ENCODE measurements around the gene SPTBN4. TPM values are rescaled to one million over a fixed set of nuclear protein-coding genes. Genes with fewer than 3 reads are reported as not detected.

The SPTBN4 gene
- polyA plus RNA-seq, 1 donor = 3.4 TPM

DNA sequence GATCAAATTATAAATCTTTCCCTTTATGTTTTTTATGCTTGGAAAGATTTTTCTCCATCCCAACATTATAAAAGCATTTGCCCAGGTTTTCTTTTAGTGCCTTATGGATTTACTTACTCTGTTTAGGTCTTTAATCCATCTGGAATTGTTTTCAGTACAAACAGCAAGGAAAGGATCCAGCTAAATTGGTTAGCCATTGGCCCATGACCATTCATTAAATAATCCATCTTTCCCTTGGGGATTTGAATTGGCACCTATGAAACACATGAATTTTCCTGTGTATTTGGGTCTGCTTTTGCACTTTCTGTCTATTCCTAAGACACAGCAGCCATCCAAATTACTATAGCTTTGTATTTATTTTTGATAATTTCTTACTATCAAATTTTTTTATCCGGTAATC, 81.0 kb downstream of the SPTBN4 start:
- Histone ChIP-seq H3K4me3 (ENCODE audit: low read length) (no peak overlapping the region), H3K9me3 (ENCODE audit: control insufficient read depth, low read depth, low read length) (no peaks in the 10 kb centered on the region), H3K36me3 (ENCODE audit: control insufficient read depth, insufficient read depth, low read length) (no peaks in the 10 kb centered on the region), H3K4me1 (ENCODE audit: control insufficient read depth, insufficient read depth, low read length) (peaks cover 2% of the 10 kb centered on the region), H3K27ac (ENCODE audit: low read length) (no peak overlapping the region), H3K27me3 (ENCODE audit: control insufficient read depth, insufficient read depth, low read length) (peaks cover 10% of the 10 kb centered on the region)
- 100% methylated on average over 1 of the region's 1 CpG for WGBS (ENCODE audit: insufficient coverage, low lambda C conversion rate)
- no peak for DNase-seq

DNA sequence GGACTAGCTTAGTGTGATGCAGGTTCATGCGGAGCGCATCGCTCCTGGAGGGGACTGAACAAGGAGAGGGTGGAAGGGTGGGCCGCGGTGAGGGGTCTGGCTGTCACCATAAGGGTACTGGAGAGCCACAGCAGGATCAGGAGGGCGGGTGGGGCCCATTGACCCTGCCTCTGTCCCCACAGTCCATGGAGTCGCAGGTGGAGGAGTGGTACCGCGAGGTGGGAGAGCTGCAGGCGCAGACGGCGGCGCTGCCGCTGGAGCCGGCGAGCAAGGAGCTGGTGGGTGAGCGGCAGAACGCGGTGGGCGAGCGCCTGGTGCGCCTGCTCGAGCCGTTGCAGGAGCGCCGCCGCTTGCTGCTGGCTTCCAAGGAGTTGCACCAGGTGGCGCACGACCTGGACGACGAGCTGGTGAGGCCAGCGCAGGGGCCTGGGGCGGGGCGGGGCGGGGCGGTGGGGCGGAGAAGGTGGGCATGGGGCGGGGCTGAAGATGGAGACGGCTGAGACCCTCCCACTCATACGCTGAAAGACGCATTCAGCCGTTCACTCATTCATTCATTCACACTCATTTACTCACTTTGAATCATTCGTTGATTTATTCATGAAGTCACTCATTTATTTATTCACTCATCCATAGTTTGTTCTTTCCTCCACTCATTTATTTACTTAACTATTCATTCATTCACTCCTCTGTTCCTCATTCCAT, 82.4 kb downstream of the SPTBN4 start:
- H3K27ac ChIP-seq (ENCODE audit: low read length) = no peak overlapping the region
- peak in 1 of 2 donors; percentile 47 for DNase-seq
- no peaks in the 10 kb centered on the region for H3K9me3 ChIP-seq (ENCODE audit: control insufficient read depth, low read depth, low read length)
- H3K36me3 ChIP-seq (ENCODE audit: control insufficient read depth, insufficient read depth, low read length) = no peaks in the 10 kb centered on the region
- H3K4me1 ChIP-seq (ENCODE audit: control insufficient read depth, insufficient read depth, low read length) = peaks cover 2% of the 10 kb centered on the region
- peaks cover 19% of the 10 kb centered on the region for H3K27me3 ChIP-seq (ENCODE audit: control insufficient read depth, insufficient read depth, low read length)
- no peak overlapping the region for H3K4me3 ChIP-seq (ENCODE audit: low read length)
- WGBS (ENCODE audit: insufficient coverage, low lambda C conversion rate) = 0% methylated on average over 2 of the region's 43 CpGs

DNA sequence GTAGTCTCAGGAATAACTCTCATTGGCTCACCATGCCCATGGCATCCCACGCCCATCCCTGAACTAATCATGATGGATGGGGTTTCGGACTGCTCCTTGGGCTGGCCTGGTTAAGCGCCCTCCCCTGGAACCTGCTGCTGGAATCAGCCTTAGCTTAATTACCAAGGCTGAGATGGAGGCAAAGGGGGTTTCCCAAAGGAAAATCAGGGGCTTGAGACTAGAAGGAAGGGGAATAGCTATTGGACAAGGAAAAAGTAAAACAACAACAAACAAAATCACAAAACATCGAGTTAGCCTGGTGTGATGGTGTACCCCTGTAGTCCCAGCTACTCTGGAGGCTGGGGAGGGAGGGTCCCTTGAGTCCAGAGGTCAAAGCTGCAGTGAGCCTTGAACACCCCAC, 84.2 kb downstream of the SPTBN4 start:
- no peak overlapping the region for H3K27ac ChIP-seq (ENCODE audit: low read length)
- DNase-seq = no peak
- peaks cover 34% of the 10 kb centered on the region for H3K27me3 ChIP-seq (ENCODE audit: control insufficient read depth, insufficient read depth, low read length)
- no CpG with 5 or more reads among the region's 4 CpGs for WGBS (ENCODE audit: insufficient coverage, low lambda C conversion rate)
- H3K4me3 ChIP-seq (ENCODE audit: low read length) = no peak overlapping the region
- H3K36me3 ChIP-seq (ENCODE audit: control insufficient read depth, insufficient read depth, low read length) = no peaks in the 10 kb centered on the region
- peaks cover 2% of the 10 kb centered on the region for H3K4me1 ChIP-seq (ENCODE audit: control insufficient read depth, insufficient read depth, low read length)
- no peaks in the 10 kb centered on the region for H3K9me3 ChIP-seq (ENCODE audit: control insufficient read depth, low read depth, low read length)

DNA sequence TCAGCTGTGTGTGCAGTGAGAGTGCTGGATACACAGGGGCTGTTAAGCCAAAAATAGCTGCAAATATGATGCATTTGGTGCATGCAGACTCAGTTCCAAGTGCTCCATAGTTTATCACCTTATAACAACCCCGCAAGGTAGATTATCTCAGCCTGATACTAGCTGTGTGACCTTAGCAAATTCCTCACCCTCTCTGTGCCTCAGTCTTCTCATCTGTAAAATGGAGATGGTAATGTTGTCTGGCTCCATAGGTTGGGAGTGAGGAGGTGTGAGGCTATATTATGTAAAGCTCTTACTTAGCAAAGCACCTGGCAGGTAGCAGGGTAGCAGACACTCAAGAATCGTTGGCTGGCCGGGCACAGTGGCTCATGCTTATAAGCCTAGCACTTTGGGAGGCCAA, 86.0 kb downstream of the SPTBN4 start:
- H3K4me3 ChIP-seq (ENCODE audit: low read length) = no peak overlapping the region
- no peak overlapping the region for H3K27ac ChIP-seq (ENCODE audit: low read length)
- H3K4me1 ChIP-seq (ENCODE audit: control insufficient read depth, insufficient read depth, low read length) = peaks cover 2% of the 10 kb centered on the region
- H3K27me3 ChIP-seq (ENCODE audit: control insufficient read depth, insufficient read depth, low read length) = peaks cover 40% of the 10 kb centered on the region
- no peaks in the 10 kb centered on the region for H3K9me3 ChIP-seq (ENCODE audit: control insufficient read depth, low read depth, low read length)
- no peaks in the 10 kb centered on the region for H3K36me3 ChIP-seq (ENCODE audit: control insufficient read depth, insufficient read depth, low read length)
- no peak for DNase-seq
- WGBS (ENCODE audit: insufficient coverage, low lambda C conversion rate) = no CpG with 5 or more reads among the region's 3 CpGs

DNA sequence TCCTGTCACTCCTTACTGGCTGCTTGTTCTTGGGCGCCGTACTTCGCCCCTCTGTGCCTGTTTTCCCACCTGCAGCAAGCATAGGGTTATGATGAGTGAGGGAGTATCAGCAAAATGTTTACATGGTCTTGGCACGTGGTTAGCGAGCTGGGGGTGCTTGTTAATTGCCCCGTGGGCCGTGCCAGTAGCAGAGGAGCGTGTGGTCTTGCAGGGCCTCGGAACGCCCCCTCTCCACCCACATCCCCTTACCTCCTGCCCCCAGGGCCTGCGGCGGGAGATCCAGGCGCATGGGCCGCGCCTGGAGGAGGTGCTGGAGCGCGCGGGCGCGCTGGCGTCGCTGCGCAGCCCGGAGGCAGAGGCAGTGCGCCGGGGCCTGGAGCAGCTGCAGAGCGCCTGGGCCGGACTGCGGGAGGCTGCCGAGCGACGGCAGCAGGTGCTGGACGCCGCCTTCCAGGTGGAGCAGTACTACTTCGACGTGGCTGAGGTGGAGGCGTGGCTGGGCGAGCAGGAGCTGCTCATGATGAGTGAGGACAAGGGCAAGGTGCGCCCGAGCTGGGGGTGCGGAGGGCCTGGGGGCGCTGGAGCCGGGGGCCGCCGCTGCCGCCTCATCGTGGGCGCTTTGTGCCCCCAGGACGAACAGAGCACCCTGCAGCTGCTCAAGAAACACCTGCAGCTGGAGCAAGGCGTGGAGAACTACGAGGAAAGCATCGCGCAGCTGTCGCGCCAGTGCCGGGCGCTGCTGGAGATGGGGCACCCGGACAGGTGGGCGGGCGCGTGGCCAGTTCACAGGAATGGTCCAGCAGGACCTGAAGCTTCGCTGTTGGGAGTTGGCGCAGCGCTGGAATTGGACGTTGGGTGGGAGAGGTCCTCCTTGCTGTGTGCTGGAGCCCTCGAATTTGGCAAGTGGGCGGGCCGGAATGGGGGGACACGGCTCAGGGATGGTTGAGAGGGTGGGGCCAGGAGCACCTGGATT, 87.4 kb downstream of the SPTBN4 start:
- WGBS (ENCODE audit: insufficient coverage, low lambda C conversion rate) = 41% methylated on average over 3 of the region's 69 CpGs
- peak in 1 of 2 donors; percentile 65 for DNase-seq
- peaks cover 32% of the 10 kb centered on the region for H3K27me3 ChIP-seq (ENCODE audit: control insufficient read depth, insufficient read depth, low read length)

DNA sequence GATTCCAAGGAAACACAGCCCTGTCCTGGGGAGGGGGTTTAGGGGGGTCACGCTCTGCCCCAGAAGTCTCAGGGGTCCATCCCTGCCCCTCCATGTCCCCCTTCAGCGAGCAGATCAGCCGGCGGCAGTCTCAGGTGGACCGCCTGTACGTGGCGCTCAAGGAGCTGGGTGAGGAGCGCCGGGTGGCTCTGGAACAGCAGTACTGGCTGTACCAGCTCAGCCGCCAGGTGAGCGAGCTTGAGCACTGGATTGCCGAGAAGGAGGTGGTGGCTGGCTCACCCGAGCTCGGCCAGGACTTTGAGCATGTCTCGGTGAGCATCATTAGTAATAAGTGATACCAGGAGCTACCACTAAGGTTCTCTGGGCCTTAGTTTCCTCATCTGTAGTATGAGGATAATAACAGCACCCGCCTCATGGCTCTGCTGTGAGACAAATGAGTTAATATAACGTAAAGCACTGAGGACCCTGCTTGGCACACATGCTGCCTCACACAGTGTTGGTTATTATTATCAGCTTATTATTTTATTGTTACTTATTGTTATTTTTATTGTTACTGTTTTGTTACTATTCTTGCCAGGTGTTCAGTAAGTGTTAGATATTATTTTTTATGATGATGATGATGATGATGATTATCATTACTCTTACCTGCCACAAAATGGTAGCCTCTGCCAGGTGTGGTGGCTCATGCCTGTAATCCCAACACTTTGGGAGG, 89.3 kb downstream of the SPTBN4 start:
- no peak overlapping the region for H3K27ac ChIP-seq (ENCODE audit: low read length)
- H3K36me3 ChIP-seq (ENCODE audit: control insufficient read depth, insufficient read depth, low read length) = no peaks in the 10 kb centered on the region
- H3K27me3 ChIP-seq (ENCODE audit: control insufficient read depth, insufficient read depth, low read length) = peaks cover 38% of the 10 kb centered on the region
- H3K9me3 ChIP-seq (ENCODE audit: control insufficient read depth, low read depth, low read length) = no peaks in the 10 kb centered on the region
- 71% methylated on average over 1 of the region's 17 CpGs for WGBS (ENCODE audit: insufficient coverage, low lambda C conversion rate)
- no peaks in the 10 kb centered on the region for H3K4me1 ChIP-seq (ENCODE audit: control insufficient read depth, insufficient read depth, low read length)
- H3K4me3 ChIP-seq (ENCODE audit: low read length) = no peak overlapping the region
- no peak for DNase-seq

More for the DNA sequence above, 87.4 kb downstream of the SPTBN4 start:
- Histone ChIP-seq H3K9me3 (ENCODE audit: control insufficient read depth, low read depth, low read length) (no peaks in the 10 kb centered on the region), H3K36me3 (ENCODE audit: control insufficient read depth, insufficient read depth, low read length) (no peaks in the 10 kb centered on the region), H3K27ac (ENCODE audit: low read length) (no peak overlapping the region), H3K4me1 (ENCODE audit: control insufficient read depth, insufficient read depth, low read length) (peaks cover 2% of the 10 kb centered on the region), H3K4me3 (ENCODE audit: low read length) (no peak overlapping the region)

DNA sequence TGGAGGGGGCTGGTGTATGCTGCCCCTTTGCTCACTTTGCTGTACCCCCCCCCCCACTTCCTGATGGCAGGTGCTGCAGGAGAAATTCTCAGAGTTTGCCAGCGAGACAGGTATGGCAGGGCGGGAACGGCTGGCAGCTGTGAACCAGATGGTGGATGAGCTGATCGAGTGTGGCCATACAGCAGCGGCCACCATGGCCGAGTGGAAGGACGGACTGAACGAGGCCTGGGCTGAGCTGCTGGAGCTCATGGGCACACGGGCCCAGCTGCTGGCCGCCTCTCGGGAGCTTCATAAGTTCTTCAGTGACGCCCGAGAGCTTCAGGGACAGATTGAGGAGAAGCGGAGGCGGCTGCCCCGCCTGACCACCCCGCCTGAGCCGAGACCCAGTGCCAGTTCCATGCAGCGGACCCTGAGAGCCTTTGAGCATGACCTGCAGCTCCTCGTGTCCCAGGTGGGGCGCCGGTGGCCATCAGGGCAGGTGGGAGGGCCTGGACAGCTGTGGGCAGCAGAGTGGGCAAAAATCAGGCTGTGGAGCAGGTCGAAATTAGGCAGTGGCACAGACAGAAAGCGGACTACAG, 90.2 kb downstream of the SPTBN4 start:
- Histone ChIP-seq H3K4me1 (ENCODE audit: control insufficient read depth, insufficient read depth, low read length) (no peaks in the 10 kb centered on the region), H3K36me3 (ENCODE audit: control insufficient read depth, insufficient read depth, low read length) (no peaks in the 10 kb centered on the region), H3K27ac (ENCODE audit: low read length) (no peak overlapping the region), H3K9me3 (ENCODE audit: control insufficient read depth, low read depth, low read length) (no peaks in the 10 kb centered on the region), H3K4me3 (ENCODE audit: low read length) (no peak overlapping the region), H3K27me3 (ENCODE audit: control insufficient read depth, insufficient read depth, low read length) (peaks cover 40% of the 10 kb centered on the region)
- DNase-seq = no peak
- 83% methylated on average over 2 of the region's 24 CpGs for WGBS (ENCODE audit: insufficient coverage, low lambda C conversion rate)

DNA sequence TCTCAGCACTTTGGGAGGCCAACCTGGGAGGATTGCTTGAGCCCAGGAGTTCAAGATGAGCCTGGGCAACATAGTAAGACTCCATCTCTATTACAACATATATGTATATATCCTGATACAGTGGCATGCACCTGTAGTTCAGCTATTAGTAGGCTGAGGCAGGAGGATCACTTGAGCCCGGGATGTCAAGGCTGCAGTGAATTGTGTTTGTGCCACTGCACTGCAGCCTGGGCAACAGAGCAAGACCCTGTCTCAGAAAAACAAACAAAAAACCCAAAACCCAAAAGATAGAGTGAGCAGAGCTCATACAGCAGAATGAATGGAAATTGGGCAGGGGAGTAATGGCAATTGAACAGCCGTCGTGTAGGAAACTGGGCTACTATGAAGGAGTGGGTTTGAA, 92.6 kb downstream of the SPTBN4 start:
- H3K36me3 ChIP-seq (ENCODE audit: control insufficient read depth, insufficient read depth, low read length) = no peaks in the 10 kb centered on the region
- no peaks in the 10 kb centered on the region for H3K4me1 ChIP-seq (ENCODE audit: control insufficient read depth, insufficient read depth, low read length)
- no peak for DNase-seq
- H3K27me3 ChIP-seq (ENCODE audit: control insufficient read depth, insufficient read depth, low read length) = peaks cover 37% of the 10 kb centered on the region
- no peak overlapping the region for H3K27ac ChIP-seq (ENCODE audit: low read length)
- H3K4me3 ChIP-seq (ENCODE audit: low read length) = no peak overlapping the region
- no peaks in the 10 kb centered on the region for H3K9me3 ChIP-seq (ENCODE audit: control insufficient read depth, low read depth, low read length)
- WGBS (ENCODE audit: insufficient coverage, low lambda C conversion rate) = 87% methylated on average over 2 of the region's 3 CpGs

DNA sequence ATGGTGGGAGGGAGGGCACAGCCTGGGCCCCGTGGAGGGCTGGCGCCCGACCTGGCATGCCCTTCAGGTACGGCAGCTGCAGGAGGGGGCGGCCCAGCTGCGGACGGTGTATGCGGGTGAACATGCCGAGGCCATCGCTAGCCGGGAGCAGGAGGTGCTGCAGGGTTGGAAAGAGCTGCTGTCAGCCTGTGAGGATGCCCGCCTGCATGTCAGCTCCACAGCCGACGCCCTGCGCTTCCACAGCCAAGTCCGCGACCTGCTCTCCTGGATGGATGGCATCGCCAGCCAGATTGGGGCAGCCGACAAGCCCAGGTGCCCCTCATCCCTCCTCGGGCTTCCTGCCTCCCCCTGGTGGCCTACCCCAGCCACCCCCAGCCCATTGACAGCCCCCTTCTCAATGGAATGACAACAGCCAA, 93.3 kb downstream of the SPTBN4 start:
- H3K9me3 ChIP-seq (ENCODE audit: control insufficient read depth, low read depth, low read length) = no peaks in the 10 kb centered on the region
- no peak for DNase-seq
- H3K36me3 ChIP-seq (ENCODE audit: control insufficient read depth, insufficient read depth, low read length) = no peaks in the 10 kb centered on the region
- WGBS (ENCODE audit: insufficient coverage, low lambda C conversion rate) = no CpG with 5 or more reads among the region's 20 CpGs
- H3K4me3 ChIP-seq (ENCODE audit: low read length) = no peak overlapping the region
- H3K4me1 ChIP-seq (ENCODE audit: control insufficient read depth, insufficient read depth, low read length) = no peaks in the 10 kb centered on the region
- H3K27ac ChIP-seq (ENCODE audit: low read length) = no peak overlapping the region
- peaks cover 34% of the 10 kb centered on the region for H3K27me3 ChIP-seq (ENCODE audit: control insufficient read depth, insufficient read depth, low read length)

DNA sequence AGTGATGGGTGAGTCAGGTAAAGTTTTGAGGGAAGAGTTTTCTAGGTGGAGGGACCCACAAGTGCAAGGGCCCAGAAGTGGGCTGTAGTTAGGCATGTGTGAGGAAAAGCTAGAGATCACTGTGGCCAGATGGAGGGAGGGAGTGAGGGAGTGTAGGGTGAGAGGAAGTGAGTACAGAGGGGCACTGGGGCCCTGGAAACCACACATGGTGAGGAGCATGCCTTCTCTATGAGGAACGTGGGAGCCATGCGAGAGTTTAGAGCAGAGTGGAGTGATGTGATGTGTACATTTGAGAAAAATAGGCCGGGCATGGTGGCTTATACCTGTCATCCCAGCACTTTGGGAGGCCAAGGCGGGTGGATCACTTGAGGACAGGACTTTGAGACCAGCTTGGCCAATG, 95.1 kb downstream of the SPTBN4 start:
- H3K4me3 ChIP-seq (ENCODE audit: low read length) = no peak overlapping the region
- DNase-seq = no peak
- H3K9me3 ChIP-seq (ENCODE audit: control insufficient read depth, low read depth, low read length) = no peaks in the 10 kb centered on the region
- H3K4me1 ChIP-seq (ENCODE audit: control insufficient read depth, insufficient read depth, low read length) = no peaks in the 10 kb centered on the region
- peaks cover 43% of the 10 kb centered on the region for H3K27me3 ChIP-seq (ENCODE audit: control insufficient read depth, insufficient read depth, low read length)
- no peaks in the 10 kb centered on the region for H3K36me3 ChIP-seq (ENCODE audit: control insufficient read depth, insufficient read depth, low read length)
- no CpG with 5 or more reads among the region's 4 CpGs for WGBS (ENCODE audit: insufficient coverage, low lambda C conversion rate)
- H3K27ac ChIP-seq (ENCODE audit: low read length) = no peak overlapping the region

Data from large intestine (tissue), 3 donors.